HG03108 (cell line): Measurements from ENCODE around the gene TUBGCP2.
"Not testable (repeated sequence)": the region's sequence is repeated elsewhere in the genome, so short reads cannot be mapped to it uniquely, and the experiment has no call there.

Experiments used
- ATAC-seq: cut with Tn5 transposase; IDR thresholded peaks from one replicate; pipeline ENCODE4 v1.9.1; 2021; ENCODE audit warnings: moderate library complexity; ENCODE audit not compliant: unreplicated experiment

TUBGCP2 gene

GRCh38 chr10:133267829-133268228, 40.8 kb downstream of the TUBGCP2 start:
- ATAC-seq, result no peak

- ATAC-seq, result no peak
Measured at GRCh38 chr10:133267293-133267692, 41.4 kb downstream of the TUBGCP2 start.

- no peak for ATAC-seq
Measured at GRCh38 chr10:133266056-133266795, 42.4 kb downstream of the TUBGCP2 start.

- ATAC-seq, result not testable (repeated sequence)
Measured at GRCh38 chr10:133265052-133265451, 43.6 kb downstream of the TUBGCP2 start.

- no peak for ATAC-seq
Measured at GRCh38 chr10:133264461-133264860, 44.2 kb downstream of the TUBGCP2 start.

- ATAC-seq, result no peak
Measured at GRCh38 chr10:133263674-133264073, 45.0 kb downstream of the TUBGCP2 start.

GRCh38 chr10:133262696-133263095, 46.0 kb downstream of the TUBGCP2 start:
- no peak for ATAC-seq

GRCh38 chr10:133261726-133262325, 46.8 kb downstream of the TUBGCP2 start:
- ATAC-seq, result peak; percentile 51

GRCh38 chr10:133260895-133261725, 47.6 kb downstream of the TUBGCP2 start:
- peak; percentile 32 for ATAC-seq

- no peak for ATAC-seq
Measured at GRCh38 chr10:133259602-133259989, 49.1 kb downstream of the TUBGCP2 start.

- no peak for ATAC-seq
Measured at GRCh38 chr10:133258818-133259601, 49.7 kb downstream of the TUBGCP2 start.

GRCh38 chr10:133258066-133258817, 50.4 kb downstream of the TUBGCP2 start:
- ATAC-seq, result no peak

- no peak for ATAC-seq
Measured at GRCh38 chr10:133257489-133258065, 51.1 kb downstream of the TUBGCP2 start.

GRCh38 chr10:133255323-133255722, 53.3 kb downstream of the TUBGCP2 start:
- no peak for ATAC-seq

- ATAC-seq, result no peak
Measured at GRCh38 chr10:133254421-133255120, 54.1 kb downstream of the TUBGCP2 start.

- ATAC-seq, result no peak
Measured at GRCh38 chr10:133253361-133253955, 55.2 kb downstream of the TUBGCP2 start.

GRCh38 chr10:133252223-133252552, 56.5 kb downstream of the TUBGCP2 start:
- ATAC-seq, result no peak

GRCh38 chr10:133251388-133252222, 57.1 kb downstream of the TUBGCP2 start:
- ATAC-seq, result no peak
